Neuron (in vitro differentiated cells): ENCODE results near the gene ABCF2.

Source experiments
- H2AFZ ChIP-seq: one replicate; pipeline ENCODE4 v1.6.1; 2013; ENCODE audit warnings: low read depth, mild to moderate bottlenecking, inconsistent platforms, low read length, moderate library complexity
- H3K27me3 ChIP-seq: one replicate; pipeline ENCODE4 v1.6.1; 2013; ENCODE audit warnings: low read length; ENCODE audit not compliant: insufficient read depth
- H3K36me3 ChIP-seq: one replicate; pipeline ENCODE4 v1.6.1; 2013; ENCODE audit warnings: low read length; ENCODE audit not compliant: insufficient read depth
- H3K4me1 ChIP-seq: one replicate; pipeline ENCODE4 v1.6.1; 2013; ENCODE audit warnings: low read length; ENCODE audit not compliant: insufficient read depth
- H3K4me3 ChIP-seq: 2 replicates; pipeline ENCODE4 v1.5.1; 2013; ENCODE audit warnings: mild to moderate bottlenecking, low read length, moderate library complexity
- H3K9me3 ChIP-seq: one replicate; pipeline ENCODE4 v1.6.1; 2013; ENCODE audit warnings: low read length

The ABCF2 gene

DNA sequence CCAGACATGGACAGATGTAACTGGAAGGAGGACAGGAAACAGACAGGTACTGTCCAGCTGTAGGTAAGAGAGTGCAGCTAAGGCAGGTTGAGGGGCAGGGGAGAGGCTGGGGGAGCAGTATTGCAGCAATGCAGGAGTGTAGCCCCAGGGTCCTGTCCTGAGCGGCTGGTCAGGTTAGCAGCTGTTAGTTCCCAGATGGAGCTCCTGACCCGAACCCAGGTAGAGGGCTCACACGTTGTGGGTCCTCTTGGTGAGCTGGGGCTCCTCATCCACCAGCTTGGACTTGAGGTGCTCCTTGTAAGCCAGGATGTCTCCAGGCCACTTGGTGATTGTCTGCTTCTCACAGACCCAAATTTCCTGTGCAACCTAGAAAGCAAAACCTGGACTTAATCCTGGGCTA is 13.2 kb downstream of the ABCF2 start:
- Histone ChIP-seq H3K27me3 (no peaks in the 10 kb centered on the region), H3K36me3 (peaks cover 64% of the 10 kb centered on the region), H3K4me3 (no peak overlapping the region), H3K4me1 (no peaks in the 10 kb centered on the region), H3K9me3 (no peaks in the 10 kb centered on the region), H2AFZ (no peak overlapping the region)

DNA sequence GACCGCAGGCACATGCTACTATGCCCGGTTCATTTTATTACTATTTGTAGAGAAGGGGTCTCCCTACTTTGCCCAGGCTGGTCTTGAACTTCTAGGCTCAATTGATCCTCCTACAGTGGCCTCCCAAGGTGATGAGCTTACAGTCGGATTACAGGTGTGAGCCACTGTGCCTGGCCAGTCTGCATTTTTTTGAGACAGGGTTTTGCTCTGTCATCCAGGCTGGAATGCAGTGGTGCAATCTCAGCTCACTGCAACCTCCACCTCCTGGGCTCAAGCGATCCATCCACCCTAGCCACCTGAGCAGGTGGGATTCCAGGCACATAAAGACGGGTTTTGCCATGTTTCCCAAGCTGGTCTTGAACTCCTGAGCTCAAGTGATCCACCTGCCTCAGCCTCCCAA is 14.4 kb downstream of the ABCF2 start:
- no peaks in the 10 kb centered on the region for H3K27me3 ChIP-seq
- H2AFZ ChIP-seq, result no peak overlapping the region
- H3K36me3 ChIP-seq, result peaks cover 52% of the 10 kb centered on the region
- no peak overlapping the region for H3K4me3 ChIP-seq
- no peaks in the 10 kb centered on the region for H3K9me3 ChIP-seq
- no peaks in the 10 kb centered on the region for H3K4me1 ChIP-seq

DNA sequence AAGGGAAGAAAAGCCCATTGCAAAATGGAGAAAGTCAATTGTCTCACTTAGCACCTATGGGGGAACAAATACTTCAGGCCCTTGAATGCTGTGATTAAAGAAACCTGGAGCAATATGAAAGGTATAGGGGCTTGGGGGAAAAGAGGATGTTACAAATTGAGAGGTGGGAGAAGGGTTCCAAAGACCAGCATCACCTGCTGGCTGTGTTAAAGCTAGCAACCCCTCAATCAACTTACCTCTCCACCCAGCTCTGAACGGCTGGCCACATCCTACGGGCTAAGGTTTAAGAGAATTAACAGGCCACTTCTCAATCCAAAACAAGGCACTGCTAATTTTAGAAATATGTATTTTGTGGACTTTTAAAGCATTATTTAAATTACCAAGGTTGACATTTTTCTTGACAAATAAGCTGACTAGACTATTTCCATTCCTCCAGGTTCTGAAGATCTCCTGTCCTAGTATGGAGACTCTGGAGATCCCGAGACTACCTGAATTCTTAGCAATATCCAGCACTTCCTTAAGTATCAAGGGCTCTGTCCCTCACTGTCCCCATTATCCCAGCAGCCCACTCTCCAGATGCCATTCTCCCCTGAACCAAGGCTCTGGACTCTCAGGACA is 15.7 kb downstream of the ABCF2 start:
- Histone ChIP-seq H3K9me3 (no peaks in the 10 kb centered on the region), H3K36me3 (peaks cover 39% of the 10 kb centered on the region), H3K4me3 (no peak overlapping the region), H3K27me3 (peaks cover 7% of the 10 kb centered on the region), H3K4me1 (no peaks in the 10 kb centered on the region), H2AFZ (no peak overlapping the region)

DNA sequence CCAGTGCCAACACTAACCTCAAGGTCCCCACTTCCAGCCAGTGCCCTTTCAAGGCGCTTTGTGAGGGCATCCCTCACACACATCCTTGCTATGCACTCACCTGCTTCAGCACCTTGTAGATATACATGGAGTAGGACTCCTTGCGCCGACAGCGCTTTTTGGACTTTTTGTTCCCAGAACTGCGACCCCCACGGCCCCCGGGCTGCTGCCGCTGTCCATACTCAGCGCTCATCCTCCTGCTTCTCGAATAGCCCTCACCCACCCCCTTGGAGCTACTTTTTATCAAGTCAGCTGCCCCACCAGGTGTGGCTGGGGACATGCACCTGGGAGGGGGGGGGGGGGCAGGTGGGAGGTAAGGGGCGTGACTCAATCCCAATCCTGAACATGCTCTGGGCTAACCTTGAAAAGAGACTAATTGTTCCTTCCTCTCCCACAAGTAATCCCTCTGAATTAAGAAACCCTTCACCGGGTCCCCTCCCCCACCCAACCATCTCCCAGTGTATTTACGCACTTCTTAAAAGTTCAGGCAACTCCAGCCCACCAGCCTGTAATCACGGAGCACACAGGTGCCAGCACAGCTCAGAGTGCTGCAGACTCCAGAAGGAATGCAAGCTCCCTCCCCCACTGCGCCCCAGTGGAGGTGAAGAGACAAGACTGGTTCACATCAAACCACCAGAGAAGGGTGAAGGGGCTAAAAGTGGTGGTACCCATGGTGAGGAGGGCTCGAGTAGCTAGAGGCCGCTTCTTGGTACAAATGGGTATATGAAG is 16.7 kb downstream of the ABCF2 start, which contains the start of gene H2BK1:
H2BK1 (minus strand) TSS at position 402 of the 768 bp plus-strand sequence; CDS start at position 232, 170 bp downstream.
- H2AFZ ChIP-seq, result no peak within 1 kb of the TSS
- H3K9me3 ChIP-seq, result no peaks in the 10 kb centered on the region
- H3K4me3 ChIP-seq, result no peak within 1 kb of the TSS
- peaks cover 16% of the 10 kb centered on the region for H3K27me3 ChIP-seq
- H3K36me3 ChIP-seq, result peaks cover 29% of the 10 kb centered on the region
- H3K4me1 ChIP-seq, result no peaks in the 10 kb centered on the region

DNA sequence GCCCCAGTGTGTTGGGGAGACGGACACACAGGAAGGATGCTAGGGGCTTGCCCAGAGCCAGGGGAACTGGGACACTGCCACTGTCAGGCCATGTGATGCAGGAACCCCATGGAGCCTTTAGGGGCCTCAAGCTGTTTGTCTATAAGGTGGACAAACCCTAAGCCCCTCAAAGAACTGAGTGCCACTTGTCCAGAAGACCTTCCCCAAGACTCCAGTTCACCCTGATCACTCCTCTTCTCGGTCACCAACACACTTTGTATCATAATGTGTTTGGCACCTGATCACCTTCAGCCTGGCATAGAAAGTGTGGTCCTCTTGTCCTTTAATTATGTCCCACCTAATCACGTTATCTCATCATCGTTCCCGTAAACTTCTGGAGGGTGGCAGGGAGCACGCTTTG is 17.4 kb downstream of the ABCF2 start:
- Histone ChIP-seq H2AFZ (no peak overlapping the region), H3K36me3 (peaks cover 22% of the 10 kb centered on the region), H3K4me1 (no peaks in the 10 kb centered on the region), H3K4me3 (no peak overlapping the region), H3K9me3 (no peaks in the 10 kb centered on the region), H3K27me3 (peaks cover 22% of the 10 kb centered on the region)

DNA sequence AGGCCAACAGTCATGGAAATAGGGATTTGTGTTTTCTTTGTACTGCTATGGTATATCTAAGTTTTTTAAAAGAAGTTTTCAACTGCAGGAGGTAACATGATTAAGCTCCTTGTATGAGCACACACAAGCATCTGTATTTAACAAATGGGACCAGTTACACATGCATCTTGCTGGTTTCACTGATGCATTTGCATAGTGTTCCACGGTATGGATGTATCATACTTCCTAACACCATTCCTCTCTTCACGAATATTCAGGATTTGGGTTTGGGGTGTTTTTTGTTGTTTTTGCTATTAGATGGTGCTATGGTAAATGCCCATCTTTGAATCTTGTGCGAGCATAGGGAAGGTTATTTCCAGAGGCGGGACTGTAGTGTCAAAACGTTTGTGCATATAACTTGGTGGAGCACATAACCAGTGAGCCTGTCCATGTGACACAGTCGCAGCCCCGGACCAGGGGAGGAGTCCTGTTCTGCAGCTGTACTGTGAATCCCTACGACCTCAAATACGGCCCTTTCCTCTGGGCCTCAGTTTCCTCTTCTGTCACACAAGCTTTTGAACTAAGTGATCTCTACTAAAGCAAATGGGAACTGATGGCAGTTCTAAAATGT is 18.6 kb downstream of the ABCF2 start:
- Histone ChIP-seq H2AFZ (no peak overlapping the region), H3K4me1 (no peaks in the 10 kb centered on the region), H3K4me3 (no peak overlapping the region), H3K36me3 (peaks cover 10% of the 10 kb centered on the region), H3K27me3 (peaks cover 27% of the 10 kb centered on the region), H3K9me3 (no peaks in the 10 kb centered on the region)

DNA sequence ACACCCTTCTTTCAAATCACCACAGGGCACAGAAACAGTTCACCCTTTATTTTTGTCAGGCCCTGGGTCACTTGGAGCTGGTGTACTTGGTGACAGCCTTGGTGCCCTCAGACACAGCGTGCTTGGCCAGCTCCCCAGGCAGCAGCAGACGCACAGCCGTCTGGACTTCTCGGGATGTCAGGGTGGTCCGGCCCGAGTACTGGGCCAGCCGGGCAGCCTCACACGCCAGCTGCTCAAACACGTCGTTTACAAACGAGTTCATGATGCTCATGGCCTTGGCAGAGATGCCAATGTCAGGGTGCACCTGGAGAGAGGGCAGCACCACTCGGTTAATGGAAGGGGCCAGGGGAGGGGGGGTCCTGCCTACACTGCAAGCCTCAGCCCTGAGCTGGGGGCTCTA is 19.2 kb downstream of the ABCF2 start:
- no peak overlapping the region for H2AFZ ChIP-seq
- no peaks in the 10 kb centered on the region for H3K9me3 ChIP-seq
- H3K4me3 ChIP-seq, result no peak overlapping the region
- H3K36me3 ChIP-seq, result peaks cover 5% of the 10 kb centered on the region
- no peaks in the 10 kb centered on the region for H3K4me1 ChIP-seq
- peaks cover 32% of the 10 kb centered on the region for H3K27me3 ChIP-seq

DNA sequence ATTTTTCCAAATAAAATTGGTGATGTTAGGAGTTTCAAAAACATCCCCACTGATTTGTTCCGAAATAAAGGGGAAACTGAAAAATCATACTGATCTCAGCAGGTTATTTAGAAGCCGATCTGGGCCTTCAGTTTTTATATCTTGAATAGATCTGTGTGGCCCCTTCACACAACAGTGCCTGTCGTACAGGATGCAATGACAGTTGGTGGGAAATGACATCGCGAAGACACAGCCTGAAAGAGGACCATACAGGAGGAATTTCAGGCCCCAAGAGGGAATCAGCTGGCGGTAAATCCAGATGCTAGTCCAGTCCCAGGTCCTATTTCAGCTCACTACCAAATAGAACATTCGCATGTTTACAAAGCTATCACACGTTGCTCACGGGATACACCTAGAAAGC is 19.7 kb downstream of the ABCF2 start:
- H3K4me1 ChIP-seq, result no peaks in the 10 kb centered on the region
- no peak overlapping the region for H3K4me3 ChIP-seq
- peaks cover 4% of the 10 kb centered on the region for H3K36me3 ChIP-seq
- H2AFZ ChIP-seq, result no peak overlapping the region
- no peaks in the 10 kb centered on the region for H3K9me3 ChIP-seq
- H3K27me3 ChIP-seq, result peaks cover 35% of the 10 kb centered on the region

DNA sequence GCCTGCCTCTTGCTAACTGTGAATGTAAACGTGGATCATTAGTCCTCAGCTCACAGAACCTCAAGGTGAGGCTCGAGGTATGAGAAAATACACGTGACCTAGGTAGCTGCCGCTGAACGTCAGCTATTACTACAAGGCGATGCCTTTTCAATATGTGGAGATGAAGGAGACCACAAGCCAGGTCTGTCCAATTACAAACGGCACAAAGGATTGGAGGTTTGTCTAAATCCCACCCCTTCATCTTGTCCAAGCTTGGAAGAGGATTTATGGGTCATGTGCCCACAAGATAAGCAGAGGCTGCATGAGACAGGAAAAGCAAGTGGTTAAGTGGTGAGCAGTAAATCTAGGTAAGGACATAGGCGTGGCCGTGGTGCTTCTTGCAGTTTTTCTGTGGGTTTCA is 20.1 kb downstream of the ABCF2 start:
- Histone ChIP-seq H3K4me1 (no peaks in the 10 kb centered on the region), H3K36me3 (peaks cover under 1% of the 10 kb centered on the region), H3K4me3 (no peak overlapping the region), H3K9me3 (no peaks in the 10 kb centered on the region), H3K27me3 (peaks cover 35% of the 10 kb centered on the region), H2AFZ (no peak overlapping the region)

DNA sequence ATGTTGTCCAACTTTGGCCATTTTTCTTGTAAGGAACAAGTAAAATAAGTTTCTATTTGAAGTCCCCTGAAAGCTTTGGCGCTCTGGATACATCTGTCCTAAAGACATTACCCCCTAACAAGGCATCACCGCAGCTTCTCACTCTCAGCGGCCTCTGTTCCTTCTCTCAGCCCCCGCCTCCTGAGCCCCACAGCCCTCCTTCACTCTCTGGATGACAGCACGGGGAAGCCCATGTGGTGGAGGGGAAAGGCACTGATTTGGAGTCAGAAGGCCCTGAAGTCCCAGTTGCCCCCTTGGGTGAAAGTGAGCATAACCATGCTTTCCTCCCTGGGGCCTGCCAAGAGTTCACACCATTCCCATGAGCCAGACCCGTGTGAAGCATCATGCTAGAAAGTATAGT is 21.3 kb downstream of the ABCF2 start:
- Histone ChIP-seq H3K4me3 (no peak overlapping the region), H3K27me3 (peaks cover 46% of the 10 kb centered on the region), H2AFZ (no peak overlapping the region), H3K4me1 (no peaks in the 10 kb centered on the region), H3K9me3 (no peaks in the 10 kb centered on the region), H3K36me3 (no peaks in the 10 kb centered on the region)

DNA sequence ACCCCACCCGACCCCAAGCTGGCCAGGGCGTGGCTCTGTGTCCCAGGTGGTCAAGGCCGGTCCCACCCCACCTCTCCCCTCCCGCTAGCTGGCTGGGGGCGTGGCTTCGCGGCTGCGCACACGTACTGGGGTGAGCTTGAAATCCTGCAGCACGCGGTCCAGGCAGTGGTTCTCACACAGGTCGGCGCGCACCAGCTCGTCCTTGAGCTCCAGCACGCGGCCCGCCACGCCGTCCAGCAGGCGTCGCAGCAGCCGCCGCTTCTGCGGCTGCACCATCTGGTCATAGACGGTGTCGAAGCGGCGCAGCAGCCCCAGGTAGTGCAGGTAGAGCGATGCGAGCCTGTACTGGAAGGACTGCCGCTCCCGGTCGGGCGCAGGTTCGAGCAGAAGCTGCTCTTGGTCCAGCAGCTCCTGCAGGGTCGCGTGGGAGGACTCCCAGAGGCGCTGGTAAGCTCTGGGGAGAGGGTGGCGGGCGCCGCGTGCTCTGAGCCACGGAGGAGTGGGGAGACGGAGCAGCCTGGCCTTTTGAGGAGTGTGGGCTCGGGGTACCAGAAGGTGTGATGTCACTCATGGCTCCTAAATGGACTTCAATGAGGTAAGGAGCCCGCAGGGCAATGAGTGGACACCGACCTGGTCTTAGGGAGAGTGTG is 22.5 kb downstream of the ABCF2 start:
- H3K4me1 ChIP-seq, result no peaks in the 10 kb centered on the region

DNA sequence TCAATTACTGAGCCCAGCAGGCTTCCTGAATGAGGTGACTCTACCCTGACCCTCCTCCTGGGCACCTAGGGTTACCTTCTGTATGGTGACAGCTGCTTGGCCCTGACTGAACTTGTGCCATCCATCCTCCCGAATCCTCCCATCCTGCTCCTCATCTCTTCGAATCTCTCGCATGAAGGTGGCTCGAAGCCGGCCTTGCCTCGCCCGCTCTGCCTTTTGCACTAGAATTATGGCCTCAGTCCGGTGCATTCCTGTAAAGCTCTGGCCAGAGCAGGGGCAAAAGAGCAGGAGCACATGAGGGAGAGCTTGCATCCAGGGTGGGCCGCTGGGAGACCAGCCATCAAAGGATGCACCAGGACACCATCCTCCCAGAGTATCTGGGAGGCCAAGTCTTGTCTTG is 24.2 kb downstream of the ABCF2 start:
- Histone ChIP-seq H3K4me1 (no peaks in the 10 kb centered on the region), H2AFZ (no peak overlapping the region), H3K27me3 (peaks cover 59% of the 10 kb centered on the region), H3K4me3 (no peak overlapping the region), H3K36me3 (no peaks in the 10 kb centered on the region), H3K9me3 (no peaks in the 10 kb centered on the region)

More for the DNA sequence above, 22.5 kb downstream of the ABCF2 start:
- no peak overlapping the region for H3K4me3 ChIP-seq
- no peaks in the 10 kb centered on the region for H3K9me3 ChIP-seq
- no peaks in the 10 kb centered on the region for H3K36me3 ChIP-seq
- H2AFZ ChIP-seq, result no peak overlapping the region
- H3K27me3 ChIP-seq, result peaks cover 55% of the 10 kb centered on the region

DNA sequence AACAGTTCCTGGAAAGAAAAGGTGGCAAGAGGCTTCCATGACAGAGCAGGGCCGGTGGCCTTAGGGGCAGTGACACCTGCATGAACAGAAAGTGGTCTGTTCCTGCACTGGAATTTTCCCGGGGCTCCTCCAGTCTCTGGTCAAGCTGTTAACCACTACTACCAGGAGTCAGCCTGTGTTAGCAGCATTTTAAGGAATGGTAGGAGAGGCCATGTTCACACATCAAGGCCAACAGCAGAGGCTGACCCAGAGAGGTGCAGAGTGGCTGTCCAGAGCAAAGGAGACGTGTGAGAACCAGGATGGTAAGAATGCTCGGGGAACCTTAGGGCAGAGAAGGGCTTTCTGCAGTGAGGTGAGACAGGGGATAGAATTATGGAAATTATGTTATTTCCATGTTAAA is 25.3 kb downstream of the ABCF2 start:
- Histone ChIP-seq H3K4me3 (no peak overlapping the region), H2AFZ (no peak overlapping the region), H3K4me1 (no peaks in the 10 kb centered on the region), H3K36me3 (no peaks in the 10 kb centered on the region), H3K9me3 (no peaks in the 10 kb centered on the region), H3K27me3 (peaks cover 64% of the 10 kb centered on the region)
